HepG2 (cell line): ENCODE results near the gene NUSAP1. TPM values are rescaled to one million over a fixed set of nuclear protein-coding genes. Genes with fewer than 3 reads are reported as not detected.

Source experiments
- ATAC-seq: fragments of 200-7000 bp; cut with Tn5 transposase; 3 replicates; pipeline ENCODE4 v1.9.1; 2020; ENCODE audit warnings: mild to moderate bottlenecking, moderate library complexity
- BruUV-seq: library from RNA; stranded (reverse); fragments of 400-500 nt; replicated peaks from 2 replicates; lab custom pipeline; 2021; lab: Mats Ljungman, UMichigan
- CTCF ChIA-PET: fragments of 300-600 bp; formaldehyde crosslinking; extraction: SDS; loops from one replicate; lab custom pipeline; 2021; ENCODE audit warnings: low total read pairs, inconsistent platforms, low intra/inter-chr PET ratio; lab: Yijun Ruan, JAX
- POLR2A ChIA-PET: fragments of 350-600 bp; sonication (Branson Sonifier 250); formaldehyde crosslinking; loops from one replicate; lab custom pipeline; 2020; ENCODE audit warnings: antibody characterized with exemption, inconsistent platforms; lab: Yijun Ruan, JAX
- DNase-seq: peaks from one replicate; pipeline ENCODE4 v3.0.0-alpha.2; 2015; ENCODE audit warnings: low spot score
- FAIRE-seq: peaks from 3 replicates; lab custom pipeline; 2011; peaks lifted over from hg19 to GRCh38; lab: Jason Lieb, UNC
- H2AFZ ChIP-seq: one replicate; pipeline ENCODE4 v1.6.1; 2011; ENCODE audit warnings: low read length, inconsistent platforms
- H3K27ac ChIP-seq: fragments of 300-600 bp; 3 replicates; pipeline ENCODE4 v1.8.0; 2011; ENCODE audit warnings: mixed run types, mild to moderate bottlenecking, mixed read lengths, low read length, inconsistent platforms; ENCODE audit not compliant: insufficient read depth; ENCODE audit errors: extremely low read length
- H3K27me3 ChIP-seq, 2 experiments: fragments of 200-600 bp in 1 of 2; 2 replicates in 1 of 2; 3 replicates in 1 of 2; pipeline versions ENCODE4 v1.6.0 to v1.8.0; 2011; ENCODE audit warnings: low read length in 2 of 2, mild to moderate bottlenecking in 2 of 2, moderate library complexity in 2 of 2, inconsistent platforms in 1 of 2; ENCODE audit not compliant: insufficient read depth in 2 of 2, control insufficient read depth in 1 of 2
- H3K36me3 ChIP-seq, 2 experiments: fragments of 200-600 bp in 1 of 2; replicated peaks in 1 of 2; 2 replicates in 1 of 2; 3 replicates in 1 of 2; pipeline versions ENCODE4 v1.5.1 to v1.8.0; 2011; ENCODE audit warnings: low read length in 2 of 2, inconsistent platforms in 1 of 2; ENCODE audit not compliant: insufficient read depth in 2 of 2, control insufficient read depth in 1 of 2
- H3K4me1 ChIP-seq: 2 replicates; pipeline ENCODE4 v1.5.1; 2012; ENCODE audit warnings: low read length, inconsistent platforms; ENCODE audit not compliant: insufficient read depth
- H3K4me2 ChIP-seq: 2 replicates; pipeline ENCODE4 v1.6.0; 2011; ENCODE audit warnings: low read depth, low read length, inconsistent platforms
- H3K4me3 ChIP-seq, 3 experiments: fragments of 200-600 bp in 1 of 3; sonication (generic), shearing (Covaris generic) in 1 of 3; replicated peaks in 1 of 3; 2 replicates each; pipeline ENCODE4 v1.5.1; 2011 to 2016; ENCODE audit warnings: low read length in 3 of 3, inconsistent platforms in 2 of 3, low read depth in 2 of 3, mild to moderate bottlenecking in 2 of 3, control low read depth in 1 of 3, mixed read lengths in 1 of 3; ENCODE audit not compliant: insufficient read depth in 1 of 3
- H3K79me2 ChIP-seq: one replicate; pipeline ENCODE4 v1.6.1; 2011; ENCODE audit warnings: low read length, inconsistent platforms; ENCODE audit not compliant: insufficient read depth
- H3K9ac ChIP-seq: 2 replicates; pipeline ENCODE4 v1.6.0; 2011; ENCODE audit warnings: mild to moderate bottlenecking, low read depth, low read length, inconsistent platforms; ENCODE audit not compliant: insufficient read depth
- H3K9me3 ChIP-seq: 2 replicates; pipeline ENCODE4 v1.5.1; 2012; ENCODE audit warnings: mild to moderate bottlenecking, low read length
- H4K20me1 ChIP-seq: 2 replicates; pipeline ENCODE4 v1.6.0; 2011; ENCODE audit warnings: inconsistent platforms, mild to moderate bottlenecking, low read length, moderate library complexity; ENCODE audit not compliant: insufficient read depth
- ATF3 ChIP-seq: sonication (generic); formaldehyde crosslinking; IDR thresholded peaks from 2 replicates; pipeline ENCODE4 v1.4.0; 2020; ENCODE audit warnings: missing genetic modification reagents
- BRCA1 ChIP-seq: sonication (generic); formaldehyde crosslinking; IDR thresholded peaks from 2 replicates; pipeline ENCODE4 v1.4.0; 2020; ENCODE audit warnings: missing genetic modification reagents
- DMAP1 ChIP-seq: IDR thresholded peaks from 2 replicates; pipeline ENCODE4 v1.6.1; 2016
- IKZF4 ChIP-seq: sonication (generic); formaldehyde crosslinking; IDR thresholded peaks from 2 replicates; pipeline ENCODE4 v1.5.1; 2020; ENCODE audit warnings: borderline replicate concordance, mild to moderate bottlenecking, low read depth, missing genetic modification reagents; ENCODE audit errors: not compliant biosample characterization
- NAIF1 ChIP-seq: sonication (generic); formaldehyde crosslinking; IDR thresholded peaks from 2 replicates; pipeline ENCODE4 v1.5.0; 2020; ENCODE audit warnings: mild to moderate bottlenecking, missing genetic modification reagents, borderline replicate concordance
- NR2C2 ChIP-seq: sonication (generic); formaldehyde crosslinking; IDR thresholded peaks from 2 replicates; pipeline ENCODE4 v1.4.0; 2020; ENCODE audit warnings: missing genetic modification reagents, mild to moderate bottlenecking, moderate library complexity, borderline replicate concordance
- RBM22 ChIP-seq: fragments of 200-400 bp; formaldehyde crosslinking; optimal IDR thresholded peaks from 2 replicates; pipeline ENCODE3; 2017; ENCODE audit warnings: mild to moderate bottlenecking, low read length, moderate library complexity
- RBM39 ChIP-seq: fragments of 200-400 bp; formaldehyde crosslinking; IDR thresholded peaks from one replicate; pipeline ENCODE4 v1.6.1; 2018; ENCODE audit warnings: antibody characterized with exemption, mild to moderate bottlenecking, low read depth, low read length; ENCODE audit not compliant: poor library complexity, severe bottlenecking
- SPEN ChIP-seq: sonication (generic); formaldehyde crosslinking; IDR thresholded peaks from 2 replicates; pipeline ENCODE4 v1.5.1; 2020; ENCODE audit warnings: low read depth, mild to moderate bottlenecking, missing genetic modification reagents
- TCF12 ChIP-seq, 2 experiments: fragments of 450-650 bp in 1 of 2; sonication (generic) in 1 of 2; formaldehyde crosslinking in 1 of 2; IDR thresholded peaks; 2 replicates each; pipeline versions ENCODE4 v1.6.1 to v1.8.0; 2017 to 2022; ENCODE audit warnings: antibody characterized with exemption in 1 of 2, mild to moderate bottlenecking in 1 of 2, missing genetic modification reagents in 1 of 2, moderate library complexity in 1 of 2
- TSC22D2 ChIP-seq: sonication (generic); formaldehyde crosslinking; IDR thresholded peaks from 2 replicates; pipeline ENCODE4 v1.5.1; 2020; ENCODE audit warnings: missing genetic modification reagents, mild to moderate bottlenecking, borderline replicate concordance
- U2AF2 ChIP-seq: fragments of 200-400 bp; formaldehyde crosslinking; IDR thresholded peaks from 2 replicates; pipeline ENCODE4 v1.6.1; 2017; ENCODE audit warnings: low read depth, mild to moderate bottlenecking, low read length
- ZBTB14 ChIP-seq: sonication (generic); formaldehyde crosslinking; IDR thresholded peaks from 2 replicates; pipeline ENCODE4 v1.4.0; 2020; ENCODE audit warnings: missing genetic modification reagents
- ZBTB39 ChIP-seq: sonication (generic); formaldehyde crosslinking; IDR thresholded peaks from 2 replicates; pipeline ENCODE4 v1.5.0; 2020; ENCODE audit warnings: missing genetic modification reagents
- ZFP36 ChIP-seq: fragments of 150-350 bp; IDR thresholded peaks from 2 replicates; pipeline ENCODE4 v1.6.1; 2018; ENCODE audit warnings: borderline replicate concordance, low read length, low read depth; ENCODE audit not compliant: partially characterized antibody
- ZNF230 ChIP-seq: sonication (generic); formaldehyde crosslinking; IDR thresholded peaks from 2 replicates; pipeline ENCODE4 v1.4.0; 2020; ENCODE audit warnings: mild to moderate bottlenecking, missing genetic modification reagents
- ZNF326 ChIP-seq: sonication (generic); formaldehyde crosslinking; IDR thresholded peaks from 2 replicates; pipeline ENCODE4 v1.4.0; 2020; ENCODE audit warnings: missing genetic modification reagents, borderline replicate concordance
- WGBS: methylation state at CpG from one replicate; pipeline ENCODE4 v1.1.6; 2017; ENCODE audit warnings: low lambda C conversion rate; 5-methylcytosine and 5-hydroxymethylcytosine counted together
- in situ Hi-C: cut with HindIII; loops from 2 replicates; pipeline ENCODE4 v1.10.0; 2017; ENCODE audit warnings: low pct_unique_long_range_greater_than_20kb; ENCODE audit not compliant: extremely low pct_ligation_motif_present
- intact Hi-C: fragments of 100-400 bp; cut with micrococcal nuclease; formaldehyde crosslinking; loops from one replicate; pipeline ENCODE4 v1.10.0; 2022; ENCODE audit not compliant: unreplicated experiment
- polyA plus RNA-seq, 8 experiments: library from polyadenylated mRNA; depleted of rRNA in 3 of 8; stranded (reverse) in 7 of 8; unstranded in 1 of 8; fragments of >200 nt; fragmentation: Illumina TruSeq in 4 of 8; extraction: Trizol in 4 of 8; gene quantifications; 2 replicates each; pipeline versions ENCODE4 v1.2.1 to v1.2.3, GENCODE V29; 2011 to 2016; ENCODE audit warnings: low read depth in 4 of 8, missing spikeins in 1 of 8, mixed read lengths in 1 of 8; ENCODE audit not compliant: insufficient read depth in 1 of 8
- total RNA-seq, 5 experiments: library from RNA; depleted of rRNA; stranded (reverse); fragments of >200 nt; fragmentation: Illumina TruSeq; extraction: Trizol; gene quantifications; 2 replicates each; pipeline ENCODE4 v1.2.3, GENCODE V29; 2016; ENCODE audit warnings: low read depth in 1 of 5

NUSAP1 gene
- total and polyA plus RNA-seq, 2 of the 13 experiments (the other 11 are each of a cell fraction or from before 2014, with no cell fraction given), result 59.5 to 106 TPM

GRCh38 chr15:41283653-41284426 lies 48.8 kb upstream of the NUSAP1 start:
- peaks cover 47% of the 10 kb centered on the region for H3K79me2 ChIP-seq
- peak overlapping the region; percentile 82 to 93 (median 91) for H3K4me3 ChIP-seq
- CTCF ChIA-PET, result no interaction called here
- TF ChIP-seq TCF12 (IDR thresholded peaks at IDR 0.05) (no peak), TCF12 (CRISPR knock-in tag; IDR thresholded peaks at IDR 0.05) (0 out of 2 replicates have a peak, but pooled peaks have one; percentile 38), ZFP36 (no peak), ZNF326 (CRISPR knock-in tag) (no peak), RBM39 (peak; percentile 72), NR2C2 (CRISPR knock-in tag) (no peak), ZBTB14 (peak; percentile 3; the same call in 1 of the 2 replicates), SPEN (CRISPR knock-in tag) (peak; percentile 27; the same call in 1 of the 2 replicates), ZNF230 (CRISPR knock-in tag) (no peak; the same call in 1 of the 2 replicates), DMAP1 (CRISPR knock-in tag) (peak; percentile 90), TSC22D2 (0 out of 2 replicates have a peak, but pooled peaks have one; percentile 21), ZBTB39 (CRISPR knock-in tag) (no peak), NAIF1 (CRISPR knock-in tag) (no peak), ATF3 (peak; percentile 23; the same call in 1 of the 2 replicates), BRCA1 (CRISPR knock-in tag) (no peak), U2AF2 (no peak), IKZF4 (CRISPR knock-in tag) (peak; percentile 35), RBM22 (no peak)

More at GRCh38 chr15:41283653-41284426, 48.8 kb upstream of the NUSAP1 start:
- Histone ChIP-seq H3K9me3 (no peaks in the 10 kb centered on the region), H3K36me3 (peaks cover 0 to 33% of the 10 kb centered on the region in 2 experiments; a peak in 3 of 5 replicates), H2AFZ (no peak overlapping the region), H3K27me3 (no peaks in the 10 kb centered on the region; a peak in 1 of 5 replicates), H3K27ac (peak overlapping the region; percentile 86), H3K4me1 (peaks cover 76% of the 10 kb centered on the region), H4K20me1 (peaks cover 8% of the 10 kb centered on the region), H3K4me2 (peak overlapping the region; percentile 72), H3K9ac (peak overlapping the region; percentile 98)
- in situ Hi-C loops, result loop anchor here (5.0 kb wide), 1 partner anchor 48 kb away; the partner anchor contains the start of genes NUSAP1 and OIP5
- 2% methylated on average over 30 of the region's 61 CpGs for WGBS
- DNase-seq (peak; percentile 97), ATAC-seq (peak; percentile 96), FAIRE-seq (peak; percentile 90)
- POLR2A ChIA-PET, result interaction anchor here (0.7 to 1.8 kb wide), 8 partner anchors 24 to 168 kb away, joined by 3 to 11 read pairs (median 6); partner anchors contain the start of genes CHP1, EXD1, INO80 and NUSAP1
- TSS peak; percentile 47 for BruUV-seq
- intact Hi-C loops, result loop anchor here (5.0 kb wide), 2 partner anchors 52 to 208 kb away; partner anchors contain the start of genes CHP1, EXD1 and ITPKA
